Bone marrow (tissue), 2 donors: ENCODE data around the gene CPVL.

ENCODE experiments used
- DNase-seq, 2 donors: peaks; one replicate each; lab custom pipeline; 2025; lab: John Stamatoyannopoulos, UW

The CPVL gene

DNA sequence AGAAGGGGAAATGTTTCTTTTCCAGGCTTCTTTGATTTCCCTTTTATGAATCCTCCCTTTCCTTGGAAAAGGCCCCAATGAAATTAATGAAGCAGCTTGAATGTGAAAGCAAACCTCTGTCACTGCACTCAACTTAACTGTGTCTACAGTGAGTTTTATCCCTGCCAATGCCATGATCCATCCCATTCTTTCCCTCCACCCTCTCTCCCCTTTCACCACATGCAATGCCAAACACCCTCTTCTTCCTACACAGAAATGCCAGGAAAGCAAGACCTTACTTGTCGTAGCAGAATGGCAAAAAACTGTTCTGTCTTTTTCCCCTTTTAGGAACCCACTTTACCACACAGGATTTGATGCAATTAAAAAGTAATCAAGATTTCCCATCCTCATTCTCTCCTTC, 140.9 kb downstream of the CPVL start:
- no peak for DNase-seq

DNA sequence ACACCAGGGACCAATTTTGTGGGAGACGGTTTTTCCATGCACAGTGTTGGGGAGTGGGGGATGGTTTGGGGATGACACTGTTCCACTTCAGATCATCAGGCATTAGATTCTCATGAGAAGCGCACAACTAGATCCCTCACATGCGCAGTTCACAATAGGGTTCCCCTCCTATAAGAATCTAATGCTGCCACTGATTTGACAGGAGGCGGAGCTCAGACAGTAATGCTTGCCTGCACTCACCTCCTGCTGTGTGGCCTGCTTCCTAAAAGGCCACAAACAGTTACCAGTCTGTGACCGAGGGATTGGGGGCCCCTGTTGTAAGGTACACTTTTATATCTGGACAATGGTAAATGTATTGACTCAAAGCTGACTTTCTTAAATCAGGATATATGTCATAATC, 142.6 kb downstream of the CPVL start:
- DNase-seq, result no peak

DNA sequence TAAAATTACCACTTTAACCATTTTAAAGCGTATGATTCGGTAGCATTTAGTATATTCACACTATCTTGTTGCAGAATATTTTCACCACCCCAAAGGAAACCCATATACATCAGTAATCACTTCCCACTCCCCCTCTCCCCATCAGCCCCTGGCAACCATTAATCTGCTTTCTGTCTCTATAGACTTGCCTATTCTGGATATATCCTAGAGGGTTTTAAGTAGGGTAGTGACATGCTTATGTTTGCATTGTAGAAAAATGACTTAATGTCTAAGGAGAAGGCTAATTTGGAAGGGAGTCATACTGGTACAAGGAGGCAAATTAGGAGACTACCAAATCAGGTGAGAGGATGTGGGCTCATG, 145.6 kb downstream of the CPVL start:
- DNase-seq, result no peak

DNA sequence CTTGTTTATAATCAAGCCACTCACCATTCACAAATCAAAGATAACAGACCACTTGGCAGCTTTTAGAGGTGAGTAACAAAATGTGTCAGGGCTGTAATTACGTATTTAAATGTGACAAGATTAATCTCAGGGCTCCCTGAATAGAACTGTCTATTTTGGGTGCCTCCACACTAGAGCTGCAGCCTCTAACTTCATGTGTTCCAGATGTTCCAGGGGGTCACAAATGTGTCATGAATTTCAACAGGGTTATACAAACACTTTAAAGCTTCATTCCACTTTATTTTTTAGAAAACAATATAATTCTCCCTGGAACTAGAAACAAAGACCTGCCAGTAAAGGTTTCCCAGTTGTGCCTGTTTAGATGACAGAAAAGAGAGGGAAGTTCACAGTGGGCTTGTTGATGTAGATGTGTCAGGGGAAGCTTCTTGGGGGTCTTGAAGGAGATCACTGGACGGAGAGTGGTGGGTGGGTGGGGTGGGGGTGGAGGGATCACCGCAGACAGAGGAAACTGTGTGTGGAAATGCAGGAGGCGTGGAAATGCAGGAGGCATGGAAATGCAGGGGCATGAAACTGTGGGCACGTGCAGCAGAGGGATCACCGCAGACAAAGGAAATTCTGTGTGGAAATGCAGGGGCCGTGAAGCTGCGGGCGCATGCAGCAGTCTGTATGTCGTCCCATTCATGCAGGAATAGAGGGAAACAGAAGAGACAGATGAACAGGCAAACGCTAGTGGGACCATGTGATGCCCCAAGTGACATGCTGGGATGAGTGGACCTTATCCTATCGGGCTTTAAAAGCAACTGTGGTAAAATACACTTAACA, 146.2 kb downstream of the CPVL start:
- DNase-seq, result no peak

DNA sequence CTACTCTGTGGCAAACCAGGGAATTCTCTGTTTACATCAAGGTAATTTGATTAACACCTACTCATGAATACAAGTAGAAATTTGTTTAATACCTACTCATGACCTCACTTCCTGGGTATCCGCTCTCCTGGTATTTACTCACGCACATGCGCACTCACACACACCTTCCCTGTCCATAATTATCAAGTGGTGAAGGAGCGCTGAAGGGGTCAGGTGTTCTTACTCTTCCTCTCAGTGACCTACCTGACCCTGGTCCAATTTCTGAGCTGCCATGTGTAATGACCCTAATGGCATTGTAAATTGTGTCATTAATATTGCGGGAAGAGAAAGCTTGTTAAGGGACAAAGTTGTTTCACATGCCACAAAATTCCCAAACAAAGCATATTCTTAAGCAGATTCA, 146.9 kb downstream of the CPVL start:
- DNase-seq, result no peak

DNA sequence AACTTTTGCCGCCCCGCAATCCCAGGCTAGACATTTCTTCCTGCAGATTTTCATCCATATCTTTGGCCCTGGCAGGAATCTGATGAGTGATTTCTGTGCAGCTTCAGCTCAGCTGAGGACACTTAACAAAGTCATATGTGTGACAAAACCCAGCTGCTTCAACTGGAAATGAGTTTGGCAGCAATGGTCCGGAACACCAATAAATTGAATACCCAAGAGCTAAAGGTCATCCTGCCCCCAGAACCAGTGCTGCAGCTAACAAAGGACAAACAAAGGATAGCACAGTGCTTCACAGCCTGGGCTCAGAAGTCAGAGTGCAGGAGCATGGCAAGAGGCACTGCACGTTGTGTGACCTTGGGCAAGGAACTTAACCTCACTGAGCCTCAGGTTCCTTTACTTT, 148.2 kb downstream of the CPVL start:
- no peak for DNase-seq

DNA sequence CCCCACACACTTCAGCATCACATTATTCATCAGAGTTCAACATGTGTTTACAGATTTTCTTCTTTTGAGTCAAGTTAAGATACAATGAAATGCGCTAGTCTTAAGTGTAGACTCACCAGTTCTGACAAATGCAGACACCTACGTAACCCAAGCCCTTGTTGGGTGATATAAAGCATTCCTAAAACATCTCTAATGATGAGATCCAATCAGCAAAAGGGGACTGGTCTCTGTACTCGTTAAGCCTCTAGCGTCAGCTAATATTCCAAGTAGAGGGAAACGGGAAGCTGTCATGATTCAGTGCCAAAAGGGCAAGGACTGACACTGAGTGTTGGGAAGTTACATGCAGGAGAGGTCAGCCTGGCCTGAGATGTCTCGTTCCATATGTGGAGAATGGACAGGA, 149.5 kb downstream of the CPVL start:
- no peak for DNase-seq

DNA sequence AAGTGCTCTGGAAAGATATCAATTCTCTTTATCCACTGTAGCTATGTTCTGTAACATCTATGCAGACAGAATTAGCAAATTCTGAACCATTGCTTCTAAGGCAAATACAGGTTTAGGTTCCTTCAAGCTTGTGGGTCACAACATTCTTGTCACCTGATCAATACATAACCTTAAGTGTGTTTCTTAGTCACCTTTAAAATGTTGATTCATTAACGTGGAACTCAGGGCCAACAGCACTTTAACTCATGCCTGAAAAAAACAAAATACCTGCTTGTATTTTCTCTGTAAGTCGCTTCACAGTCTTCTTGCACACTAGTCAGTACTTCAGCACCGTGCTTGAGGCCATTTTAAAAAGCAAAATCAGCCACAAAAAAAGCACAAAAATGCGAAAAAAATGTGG, 153.0 kb downstream of the CPVL start:
- DNase-seq, result no peak

DNA sequence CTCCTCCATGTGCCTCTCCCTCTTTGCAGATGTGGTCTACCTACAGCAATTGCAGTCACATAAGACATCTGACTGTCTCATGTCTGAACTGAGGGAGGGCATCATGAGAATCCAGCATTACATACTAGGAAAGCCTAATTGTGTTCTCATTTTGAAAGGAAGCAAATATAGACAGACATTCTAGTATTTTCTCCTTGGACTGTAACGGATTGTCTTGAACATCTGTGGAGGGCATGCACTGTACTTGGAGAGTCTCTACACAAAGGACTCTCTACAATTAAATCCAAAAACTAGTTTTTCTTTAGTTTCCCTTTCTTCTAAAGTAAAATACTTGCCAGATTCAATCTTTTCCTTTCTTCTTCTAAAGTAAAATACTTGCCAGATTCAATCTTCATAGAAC, 153.5 kb downstream of the CPVL start:
- DNase-seq, result no peak

DNA sequence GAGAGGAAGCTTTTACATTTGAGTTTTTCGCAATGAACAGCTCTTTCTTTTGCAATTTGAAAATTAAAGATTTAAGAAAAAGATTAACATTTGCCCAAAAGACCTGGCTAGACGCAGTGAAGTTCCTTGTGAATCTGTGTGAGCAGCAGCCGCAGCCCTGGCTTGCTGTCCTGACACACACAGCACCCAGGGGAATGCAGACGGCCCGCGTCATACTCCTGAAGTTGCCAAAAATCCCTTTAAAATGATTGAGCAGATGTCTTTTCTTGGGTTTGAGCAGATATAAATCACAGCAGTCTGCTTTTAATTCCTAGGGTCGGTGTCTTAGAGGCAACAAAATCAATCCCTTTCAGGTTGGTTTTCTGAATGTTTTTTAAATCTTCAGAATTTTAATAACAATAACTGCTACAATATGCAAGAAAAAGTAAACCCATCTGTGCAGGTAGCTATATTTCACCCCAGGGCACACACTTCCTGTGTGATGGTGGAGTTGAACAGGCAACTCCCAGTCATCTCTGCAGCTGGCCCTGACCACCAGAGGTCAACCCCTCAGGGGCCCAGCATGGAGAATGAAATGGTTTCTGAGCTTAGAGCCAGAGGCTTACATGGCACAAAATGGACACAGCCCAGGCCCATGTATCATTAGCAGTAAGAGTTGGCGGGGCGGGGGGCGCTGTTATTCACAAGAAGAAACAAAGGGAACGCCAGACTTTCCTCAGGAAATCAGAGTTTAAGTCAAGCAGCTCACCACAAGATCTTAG, 156.0 kb downstream of the CPVL start:
- no peak for DNase-seq

DNA sequence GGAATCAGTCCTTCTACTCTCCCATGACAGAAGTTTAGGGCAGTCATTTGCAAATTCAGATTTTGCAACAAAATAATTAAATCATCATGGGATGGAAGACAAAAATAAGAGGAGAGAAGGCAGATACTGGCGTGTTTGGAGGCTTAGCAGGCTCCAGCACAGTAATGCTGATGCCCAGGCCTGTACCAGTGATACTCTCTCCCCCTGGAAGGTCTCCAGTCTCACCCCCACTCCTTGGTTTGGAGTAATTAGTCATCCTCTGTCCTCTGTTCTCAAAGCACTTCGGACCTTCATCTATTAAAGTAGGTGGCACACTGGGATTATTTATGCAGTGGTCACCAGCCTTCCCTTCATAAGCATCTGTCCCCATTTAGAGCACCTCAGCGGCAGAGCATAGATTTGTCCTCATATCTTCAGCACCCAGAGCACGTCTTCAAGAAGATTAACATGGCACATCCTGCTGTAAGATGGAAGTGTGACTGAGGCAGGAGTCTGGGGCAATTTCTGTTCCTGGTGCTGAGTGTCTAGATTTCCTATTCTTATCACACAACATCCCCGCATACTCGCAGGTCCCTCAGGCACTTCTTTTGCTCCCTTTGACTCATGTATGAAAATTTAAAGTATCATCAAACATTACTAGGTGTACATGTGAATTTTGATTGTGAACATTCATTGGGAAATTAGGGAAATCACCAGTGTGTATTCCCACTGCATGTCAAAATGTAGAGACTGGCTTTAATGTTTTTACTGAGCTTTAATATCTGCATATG, 156.9 kb downstream of the CPVL start:
- no peak for DNase-seq

DNA sequence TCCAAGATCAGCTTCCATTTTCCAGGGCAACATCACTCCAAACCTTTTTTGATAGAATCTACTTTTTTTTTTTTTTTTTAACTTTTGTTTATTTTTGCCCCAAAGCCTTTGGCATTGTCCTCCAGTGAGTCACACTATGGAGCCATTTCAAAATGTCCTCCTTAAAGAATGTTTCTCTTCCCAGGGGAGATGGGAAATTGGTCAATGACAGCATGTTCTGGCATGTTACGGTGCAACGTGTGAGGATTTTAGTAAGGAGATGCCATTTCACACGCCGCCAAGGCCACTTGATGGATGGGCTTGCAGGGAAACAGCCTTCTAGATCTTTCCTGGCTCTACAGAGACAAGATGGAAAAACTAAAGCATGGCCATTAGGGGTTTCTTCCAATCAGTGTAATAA, 157.5 kb downstream of the CPVL start:
- DNase-seq, result no peak

DNA sequence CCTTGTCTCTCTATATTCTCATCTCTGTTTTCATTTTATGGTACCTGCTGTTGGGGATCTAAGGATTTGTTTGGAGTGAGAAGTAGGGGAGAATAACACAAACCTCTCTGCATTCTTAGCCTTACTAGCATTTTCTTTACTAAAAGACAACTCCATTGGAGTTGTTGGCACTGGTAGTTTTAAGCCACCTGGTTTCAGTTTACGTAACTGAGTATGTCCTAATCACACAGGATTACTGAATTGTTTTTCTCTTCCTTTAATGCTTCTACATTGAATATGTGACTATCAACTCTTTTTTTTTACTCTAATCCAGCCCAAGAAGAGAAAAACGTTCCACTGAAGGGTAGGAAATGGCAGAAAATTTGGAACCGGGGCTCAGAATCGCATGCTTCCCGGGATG, 158.2 kb downstream of the CPVL start:
- DNase-seq, result no peak

DNA sequence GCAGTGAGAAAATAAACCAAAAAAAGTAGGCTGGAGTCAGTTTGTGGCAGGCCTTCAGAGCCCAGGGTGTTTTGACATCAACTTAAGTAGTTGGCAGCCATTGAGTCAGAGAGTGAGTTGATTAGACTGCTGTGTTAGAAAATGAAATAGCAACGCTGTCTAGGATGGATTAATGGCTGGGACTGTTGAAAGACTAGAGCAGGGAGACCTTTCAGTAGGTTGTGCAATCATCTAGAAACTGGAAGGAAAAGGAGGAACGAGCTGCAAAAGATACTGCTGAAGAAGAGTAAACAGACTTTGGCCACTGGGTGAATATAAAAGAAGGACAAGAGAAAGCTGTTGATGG, 159.6 kb downstream of the CPVL start:
- no peak for DNase-seq

DNA sequence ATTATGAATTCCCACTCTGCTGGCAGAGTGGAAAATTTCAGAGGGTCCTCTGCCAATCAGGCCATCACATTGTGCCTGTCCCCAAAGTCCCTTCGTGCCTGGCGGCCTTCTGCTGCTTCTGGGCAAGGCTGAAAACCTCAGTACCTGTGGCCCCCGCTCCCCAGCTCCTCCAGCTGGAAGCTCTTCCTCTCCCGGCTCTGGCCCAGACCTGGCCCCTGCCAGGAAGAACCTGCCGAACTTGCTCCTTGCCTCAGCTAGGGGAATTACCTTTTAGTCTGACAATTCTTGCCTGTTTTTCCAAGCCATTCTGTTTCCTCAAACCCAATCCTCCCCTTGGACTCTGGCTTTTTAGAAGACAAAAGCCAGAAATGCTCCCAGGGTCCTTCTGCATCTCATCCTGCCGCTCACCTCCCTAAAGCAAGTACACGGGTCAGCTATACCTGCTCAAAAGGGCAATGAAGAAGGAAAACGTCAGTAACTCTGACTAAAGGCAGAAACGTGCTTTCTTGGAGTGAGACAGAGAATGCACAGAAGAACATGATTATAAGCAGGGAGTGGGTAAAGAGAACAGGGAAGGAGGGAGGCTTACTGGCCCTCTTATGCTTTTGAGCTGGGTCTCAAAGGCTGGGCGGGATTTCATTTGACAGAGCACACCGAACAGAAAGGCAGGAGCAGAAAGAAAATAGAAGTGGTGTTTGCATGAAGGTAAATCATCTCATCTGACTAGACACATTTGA, 160.1 kb downstream of the CPVL start:
- no peak for DNase-seq

DNA sequence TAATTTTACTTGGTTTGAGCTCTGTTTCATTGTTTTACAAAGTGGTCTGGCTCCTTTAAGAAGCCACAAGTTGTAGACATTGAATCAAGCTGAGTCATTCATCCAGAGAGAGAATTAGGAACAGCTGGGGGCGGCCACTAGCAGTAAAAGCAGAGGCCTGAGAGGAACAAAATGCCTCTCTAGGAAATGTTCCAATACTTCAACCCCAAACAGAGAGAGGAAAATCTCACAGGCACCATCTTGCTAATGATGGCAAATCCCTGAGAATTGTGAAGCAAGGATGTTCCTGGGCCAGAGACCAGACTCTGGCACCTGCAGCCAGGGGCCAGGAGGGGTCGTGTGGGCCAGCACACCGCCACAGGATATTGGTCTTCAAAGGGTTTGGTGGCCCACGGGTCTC, 161.7 kb downstream of the CPVL start:
- no peak for DNase-seq

DNA sequence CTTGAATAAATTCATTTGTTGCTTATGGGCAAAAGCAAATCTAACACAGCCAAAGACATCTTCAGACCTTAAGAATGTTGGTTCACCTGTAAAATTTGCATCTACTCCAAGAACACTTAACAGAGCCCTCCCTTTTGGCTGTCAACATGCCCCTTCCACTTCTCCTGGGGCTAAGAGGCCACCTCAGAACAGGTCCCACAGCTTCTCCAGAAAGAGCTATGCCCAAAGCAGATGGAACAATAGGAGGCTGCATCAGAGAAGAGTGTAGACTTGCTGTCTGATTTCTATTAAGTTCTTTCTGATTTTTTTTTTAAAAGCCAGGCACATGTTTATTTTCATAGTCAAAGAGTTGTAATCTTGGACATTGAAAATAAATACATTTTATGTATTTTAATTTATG, 162.1 kb downstream of the CPVL start:
- DNase-seq, result no peak

DNA sequence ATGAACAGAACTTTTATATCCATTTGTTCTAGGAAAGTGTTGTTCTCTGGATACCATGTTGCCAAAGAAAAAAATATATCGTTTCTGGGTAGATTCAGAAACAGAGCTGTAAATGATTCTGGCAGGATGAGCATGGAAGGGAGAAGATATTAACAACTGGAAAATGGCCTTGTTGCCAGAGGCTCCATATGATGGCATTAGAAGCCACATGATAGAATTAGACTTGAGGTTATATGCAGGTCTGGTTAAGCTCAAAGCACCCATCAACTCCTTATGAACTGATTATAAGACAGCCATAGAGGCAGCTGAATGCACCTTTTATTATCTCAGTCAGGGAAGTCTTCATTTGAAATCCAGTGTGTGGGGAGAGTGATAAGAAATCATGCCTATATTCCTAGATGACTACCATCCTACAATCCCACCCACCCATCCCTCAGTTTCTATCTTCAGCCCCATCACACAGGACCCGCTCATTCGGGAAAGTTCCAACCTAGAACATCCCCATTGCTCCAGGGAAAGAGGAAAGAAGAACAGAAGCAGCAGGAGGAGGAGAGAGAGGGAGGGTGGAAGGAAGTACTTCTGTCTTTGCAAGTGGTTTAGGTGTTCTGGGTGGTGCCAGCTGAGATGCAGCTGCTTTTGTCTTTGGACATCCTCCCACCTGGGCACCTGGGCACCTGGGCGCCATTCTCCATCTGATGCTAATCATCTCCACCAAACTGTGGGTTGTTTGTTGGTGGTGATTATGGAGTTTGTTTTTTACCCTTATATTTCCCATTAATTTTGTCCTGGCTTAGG, 162.7 kb downstream of the CPVL start:
- no peak for DNase-seq

DNA sequence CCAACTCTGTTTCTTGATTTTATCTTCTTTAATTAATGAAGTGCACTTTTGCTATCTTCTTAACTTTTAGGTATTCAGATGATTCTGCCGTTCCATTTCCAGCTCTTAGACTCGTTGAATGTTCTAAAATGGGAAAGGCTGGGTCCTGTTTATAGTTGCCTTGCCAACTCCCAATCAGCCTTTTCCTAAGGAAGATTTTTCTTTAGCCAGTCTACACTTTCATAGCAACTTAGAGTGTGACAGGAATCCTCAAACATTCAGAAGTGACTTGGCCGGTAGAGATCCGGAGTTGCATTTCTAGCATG, 165.2 kb downstream of the CPVL start:
- no peak for DNase-seq

DNA sequence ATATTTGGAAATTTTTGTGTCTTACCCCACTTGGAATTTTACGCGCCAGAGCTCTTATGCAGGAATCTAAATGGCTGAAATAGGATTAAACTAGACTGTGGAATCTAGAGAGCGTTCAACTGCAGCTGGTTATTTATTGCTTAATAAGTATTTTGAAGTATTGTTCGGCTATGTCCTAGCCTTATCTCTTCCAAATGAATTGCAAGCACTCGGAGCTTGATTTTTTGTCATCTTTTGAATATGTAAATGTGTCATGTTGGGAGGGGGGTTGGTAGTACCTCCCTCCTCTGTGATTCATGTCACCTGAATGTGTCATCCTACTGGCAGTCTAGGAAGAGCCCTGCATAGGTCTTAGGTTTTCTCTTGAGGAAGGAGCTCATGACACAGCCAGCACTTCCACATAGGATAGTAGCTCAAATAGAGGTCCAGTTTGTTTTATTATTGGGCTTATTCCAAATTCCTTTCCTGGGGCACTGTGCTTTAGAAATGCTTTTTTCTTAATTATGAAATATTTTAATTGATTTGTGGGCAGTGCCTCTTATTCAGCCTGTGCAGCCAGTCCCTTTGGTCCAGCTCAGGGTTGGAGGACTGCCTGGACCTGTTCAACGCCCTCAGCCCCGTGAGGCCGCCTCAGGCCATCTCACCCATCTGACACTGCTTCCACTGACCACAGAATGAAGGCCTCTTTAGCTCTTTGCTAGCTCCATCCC, 165.7 kb downstream of the CPVL start:
- no peak for DNase-seq

DNA sequence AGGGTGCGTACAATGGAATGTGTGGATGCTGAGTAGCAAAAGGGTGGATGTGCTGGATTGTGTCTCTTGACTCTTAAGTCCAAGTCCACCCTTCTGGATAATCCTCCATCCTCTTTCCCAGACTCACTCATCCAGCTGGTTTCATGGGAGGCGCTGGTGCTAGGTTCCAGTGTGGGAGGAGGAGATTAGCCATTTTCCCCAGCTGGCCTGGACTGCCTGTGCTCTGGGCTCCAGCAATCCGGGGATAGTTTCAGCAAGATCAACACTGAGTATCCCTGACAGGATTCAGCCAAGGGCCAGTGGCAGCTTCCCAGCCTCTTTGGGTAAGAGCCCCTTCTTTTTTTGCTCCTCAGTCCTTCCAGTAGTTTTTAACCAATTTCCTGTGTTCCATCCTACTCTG, 166.6 kb downstream of the CPVL start:
- no peak for DNase-seq
